A673 (cell line): Measurements from ENCODE around the gene TRIM66.

Experiments
- CTCF ChIP-seq: fragments of 300-800, 200-600 bp; sonication (generic); conservative IDR thresholded peaks from 2 replicates; pipeline ENCODE4 v1.5.1; 2017; ENCODE audit warnings: low read depth, mild to moderate bottlenecking, antibody characterized with exemption, low read length, moderate library complexity, mixed read lengths
- EZH2 ChIP-seq: fragments of 200-600 bp; sonication (generic); IDR thresholded peaks from 2 replicates; pipeline ENCODE4 v1.6.1; 2017; ENCODE audit warnings: borderline replicate concordance, low read depth, mild to moderate bottlenecking, mixed read lengths, antibody characterized with exemption, low read length; ENCODE audit not compliant: poor library complexity, severe bottlenecking

- TF ChIP-seq CTCF (no peak), EZH2 (no peak)
Observed at GRCh38 chr11:8596504-8597046, 85.9 kb downstream of the TRIM66 start.
